Measurements from ENCODE around the gene FGD6. TPM values are rescaled to one million over a fixed set of nuclear protein-coding genes. Genes with fewer than 3 reads are reported as not detected.

FGD6 gene
- total and polyA plus RNA-seq, 2 of the 4 experiments (the other 2 are of a cell fraction): 2.6 to 9.5 TPM

DNA sequence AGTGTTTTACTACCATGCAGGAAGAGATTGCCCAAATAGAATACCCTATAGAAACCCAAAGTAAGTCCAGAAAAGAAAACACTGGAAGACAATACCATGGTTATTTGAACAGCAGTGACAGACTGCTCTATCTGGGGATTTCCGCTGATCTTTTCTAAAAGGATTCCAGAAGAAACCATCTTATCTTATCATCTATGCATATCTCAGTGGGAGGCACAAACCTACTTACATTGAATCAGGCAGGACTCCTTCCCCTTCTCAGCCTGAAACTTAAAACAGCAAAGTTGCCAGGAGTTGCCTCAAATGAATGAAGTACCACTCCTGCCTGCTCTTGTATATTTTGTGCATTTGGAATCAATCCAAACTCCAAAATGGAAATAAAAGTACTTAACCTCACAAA, 87.2 kb downstream of the FGD6 start:
- no peak overlapping the region for H2BK20ac ChIP-seq (ENCODE audit: low read depth, low read length)
- WGBS, 2 experiments (ENCODE audit: extremely low coverage in 2 of 2, insufficient read length in 1 of 2): no CpG with 5 or more reads among the region's 1 CpG
- H2BK120ac ChIP-seq (ENCODE audit: low read depth, low read length): no peak overlapping the region
- dilution Hi-C loops (cut with HindIII; ENCODE audit: low sequenced_read_pairs, unreplicated experiment): no loop called here
- no peaks in the 10 kb centered on the region for H3K9me3 ChIP-seq (ENCODE audit: control insufficient read depth, insufficient read depth, low read length)
- H3K4me3 ChIP-seq (ENCODE audit: insufficient read depth, low read depth, low read length): no peak overlapping the region
- no peaks in the 10 kb centered on the region for H3K9me1 ChIP-seq (ENCODE audit: insufficient read depth, low read length)
- H3K79me1 ChIP-seq (ENCODE audit: low read depth in 1 of 2, low read length in 2 of 2): no peaks in the 10 kb centered on the region
- no peak overlapping the region for H3K23ac ChIP-seq (ENCODE audit: low read depth, low read length)
- intact Hi-C loops (cut with micrococcal nuclease): loop anchor here (2.0 kb wide), 1 partner anchor 21 kb away; no protein-coding TSS in a partner anchor
- H2AFZ ChIP-seq (replicated peaks; ENCODE audit: low read length, poor library complexity): no peak overlapping the region
- no peak overlapping the region for H3K4ac ChIP-seq (ENCODE audit: low read depth, low read length)
- no peak overlapping the region for H2BK5ac ChIP-seq (ENCODE audit: low read depth, low read length, poor library complexity, severe bottlenecking)
- no peak overlapping the region for H4K91ac ChIP-seq (ENCODE audit: insufficient read depth, low read depth, low read length)
- H3K9ac ChIP-seq (ENCODE audit: low read depth, low read length): no peak overlapping the region
- no peak overlapping the region for H4K8ac ChIP-seq (ENCODE audit: low read depth in 2 of 2, low read length in 2 of 2)
- CTCF ChIA-PET: no interaction called here
- in situ Hi-C loops (cut with MboI; ENCODE audit: low sequenced_read_pairs): no loop called here
- POLR2A ChIA-PET (ENCODE audit: unreplicated experiment): no interaction called here
- H3K4me1 ChIP-seq (ENCODE audit: control insufficient read depth, insufficient read depth, low read length): no peaks in the 10 kb centered on the region
- H4K20me1 ChIP-seq (ENCODE audit: insufficient read depth, low read length): no peaks in the 10 kb centered on the region
- DNase-seq (peak; percentile 59), ATAC-seq (ENCODE audit: low read depth) (no peak)
- H3K14ac ChIP-seq (replicated peaks; ENCODE audit: low read depth, low read length): no peak overlapping the region
- H4K5ac ChIP-seq (ENCODE audit: low read depth, low read length): no peak overlapping the region
- H3K18ac ChIP-seq (ENCODE audit: low read depth, low read length): no peak overlapping the region
- no peak overlapping the region for H3K56ac ChIP-seq (ENCODE audit: extremely low read depth, insufficient read depth, low read length)
- no peak overlapping the region for H3K4me2 ChIP-seq (ENCODE audit: low read depth, low read length)
- no peak overlapping the region for H2BK15ac ChIP-seq (ENCODE audit: low read depth, low read length)
- TF ChIP-seq MAZ (IDR thresholded peaks at IDR 0.05; ENCODE audit: borderline replicate concordance, low read depth, low read length) (no peak), CHD1 (IDR thresholded peaks at IDR 0.05; ENCODE audit: low read depth, low read length) (no peak), RCOR1 (IDR thresholded peaks at IDR 0.05; ENCODE audit: insufficient replicate concordance, low read length) (no peak), BHLHE40 (IDR thresholded peaks at IDR 0.05; ENCODE audit: low read depth, low read length) (no peak), MAFK (IDR thresholded peaks at IDR 0.05; ENCODE audit: low read depth, low read length) (no peak), RAD21 (IDR thresholded peaks at IDR 0.05; ENCODE audit: low read length) (no peak), SMC3 (IDR thresholded peaks at IDR 0.05; ENCODE audit: low read depth, low read length) (no peak), MXI1 (IDR thresholded peaks at IDR 0.05; ENCODE audit: borderline replicate concordance, low read depth, low read length) (no peak), FOS (IDR thresholded peaks at IDR 0.05; ENCODE audit: low read depth, low read length) (no peak), POLR2A (IDR thresholded peaks at IDR 0.05; ENCODE audit: low read depth, low read length) (no peak), RFX5 (IDR thresholded peaks at IDR 0.05; ENCODE audit: low read depth, low read length) (no peak), CEBPB (IDR thresholded peaks at IDR 0.05; ENCODE audit: low read depth, low read length) (no peak), NFE2L2 (IDR thresholded peaks at IDR 0.05; ENCODE audit: low read depth, low read length) (no peak)
- TF ChIP-seq, protein P1, sequence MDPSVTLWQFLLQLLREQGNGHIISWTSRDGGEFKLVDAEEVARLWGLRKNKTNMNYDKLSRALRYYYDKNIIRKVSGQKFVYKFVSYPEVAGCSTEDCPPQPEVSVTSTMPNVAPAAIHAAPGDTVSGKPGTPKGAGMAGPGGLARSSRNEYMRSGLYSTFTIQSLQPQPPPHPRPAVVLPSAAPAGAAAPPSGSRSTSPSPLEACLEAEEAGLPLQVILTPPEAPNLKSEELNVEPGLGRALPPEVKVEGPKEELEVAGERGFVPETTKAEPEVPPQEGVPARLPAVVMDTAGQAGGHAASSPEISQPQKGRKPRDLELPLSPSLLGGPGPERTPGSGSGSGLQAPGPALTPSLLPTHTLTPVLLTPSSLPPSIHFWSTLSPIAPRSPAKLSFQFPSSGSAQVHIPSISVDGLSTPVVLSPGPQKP (IDR thresholded peaks at IDR 0.05; ENCODE audit: borderline replicate concordance, low read depth, low read length): no peak
- TF ChIP-seq, protein P2, sequence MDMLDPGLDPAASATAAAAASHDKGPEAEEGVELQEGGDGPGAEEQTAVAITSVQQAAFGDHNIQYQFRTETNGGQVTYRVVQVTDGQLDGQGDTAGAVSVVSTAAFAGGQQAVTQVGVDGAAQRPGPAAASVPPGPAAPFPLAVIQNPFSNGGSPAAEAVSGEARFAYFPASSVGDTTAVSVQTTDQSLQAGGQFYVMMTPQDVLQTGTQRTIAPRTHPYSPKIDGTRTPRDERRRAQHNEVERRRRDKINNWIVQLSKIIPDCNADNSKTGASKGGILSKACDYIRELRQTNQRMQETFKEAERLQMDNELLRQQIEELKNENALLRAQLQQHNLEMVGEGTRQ (IDR thresholded peaks at IDR 0.05; ENCODE audit: low read depth, low read length): no peak
- TF ChIP-seq, protein P3, sequence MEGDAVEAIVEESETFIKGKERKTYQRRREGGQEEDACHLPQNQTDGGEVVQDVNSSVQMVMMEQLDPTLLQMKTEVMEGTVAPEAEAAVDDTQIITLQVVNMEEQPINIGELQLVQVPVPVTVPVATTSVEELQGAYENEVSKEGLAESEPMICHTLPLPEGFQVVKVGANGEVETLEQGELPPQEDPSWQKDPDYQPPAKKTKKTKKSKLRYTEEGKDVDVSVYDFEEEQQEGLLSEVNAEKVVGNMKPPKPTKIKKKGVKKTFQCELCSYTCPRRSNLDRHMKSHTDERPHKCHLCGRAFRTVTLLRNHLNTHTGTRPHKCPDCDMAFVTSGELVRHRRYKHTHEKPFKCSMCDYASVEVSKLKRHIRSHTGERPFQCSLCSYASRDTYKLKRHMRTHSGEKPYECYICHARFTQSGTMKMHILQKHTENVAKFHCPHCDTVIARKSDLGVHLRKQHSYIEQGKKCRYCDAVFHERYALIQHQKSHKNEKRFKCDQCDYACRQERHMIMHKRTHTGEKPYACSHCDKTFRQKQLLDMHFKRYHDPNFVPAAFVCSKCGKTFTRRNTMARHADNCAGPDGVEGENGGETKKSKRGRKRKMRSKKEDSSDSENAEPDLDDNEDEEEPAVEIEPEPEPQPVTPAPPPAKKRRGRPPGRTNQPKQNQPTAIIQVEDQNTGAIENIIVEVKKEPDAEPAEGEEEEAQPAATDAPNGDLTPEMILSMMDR (conservative IDR thresholded peaks at IDR 0.05; ENCODE audit: low read depth, low read length): no peak
- H3K36me3 ChIP-seq (ENCODE audit: control insufficient read depth, insufficient read depth, low read length): peaks cover 13% of the 10 kb centered on the region
- no peak overlapping the region for H3K27ac ChIP-seq (ENCODE audit: insufficient read depth, low read length)
- H2AK9ac ChIP-seq (replicated peaks; ENCODE audit: low read depth, low read length, poor library complexity): no peak overlapping the region
- no peaks in the 10 kb centered on the region for H3K27me3 ChIP-seq (ENCODE audit: control insufficient read depth, insufficient read depth, low read length)
- no peak overlapping the region for H2AK5ac ChIP-seq (ENCODE audit: low read depth, low read length)
- no TSS peak for BruUV-seq (replicated peaks)

Measured in IMR-90 (cell line).